OCI-LY3 (cell line): Measurements from ENCODE around the gene ESYT2.

Experiments
- EZH2phosphoT487 ChIP-seq: fragments of 200-600 bp; shearing (Covaris generic); IDR thresholded peaks from 2 replicates; pipeline ENCODE4 v1.6.1; 2018; ENCODE audit warnings: antibody characterized with exemption, mixed run types, low read depth
- TF ChIP-seq, protein P1 (sequence below): fragments of 200-600, 300-600 bp; sonication (generic); IDR thresholded peaks from 2 replicates; pipeline ENCODE4 v1.5.1; 2014; ENCODE audit warnings: antibody characterized with exemption, low read length, low read depth

DNA sequence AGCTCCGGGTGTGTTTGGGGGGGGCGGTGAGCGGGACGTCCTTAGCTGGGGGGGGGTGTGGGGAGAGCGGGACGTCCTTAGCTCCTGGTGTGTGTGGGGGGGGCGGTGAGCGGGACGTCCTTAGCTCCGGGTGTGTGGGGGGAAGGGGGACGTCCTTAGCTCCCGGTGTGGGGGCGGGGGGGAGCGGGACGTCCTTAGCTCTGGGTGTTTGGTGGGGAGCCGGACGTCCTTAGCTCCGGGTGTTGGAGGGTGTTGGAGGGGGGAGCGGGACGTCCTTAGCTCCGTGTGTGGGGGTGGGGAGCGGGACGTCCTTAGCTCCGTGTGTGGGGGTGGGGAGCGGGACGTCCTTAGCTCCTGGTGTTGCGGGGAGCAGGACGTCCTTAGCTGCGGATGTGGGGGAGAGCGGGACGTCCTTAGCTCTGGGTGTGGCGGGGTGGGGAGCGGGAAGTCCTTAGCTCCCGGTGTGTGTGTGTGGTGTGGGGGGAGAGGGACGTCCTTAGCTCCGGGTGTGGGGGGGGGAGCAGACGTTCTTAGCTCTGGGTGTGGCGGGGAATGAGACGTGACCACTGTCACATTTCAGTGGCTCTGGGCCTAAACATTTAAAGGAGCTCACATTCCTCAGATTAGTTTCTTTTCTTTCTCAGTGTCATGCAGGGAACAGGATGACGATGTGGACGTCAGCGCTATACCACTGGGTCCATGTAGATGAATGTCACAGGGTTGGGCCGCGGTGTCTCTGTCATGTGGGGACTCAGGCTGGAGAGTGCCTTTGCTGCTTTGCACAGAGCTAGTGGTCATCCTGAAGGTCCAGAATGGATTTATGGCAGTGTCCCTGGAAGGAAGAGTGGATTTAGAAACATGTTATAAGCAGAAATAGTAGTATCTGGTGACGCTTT, 34.5 kb upstream of the ESYT2 start:
- TF ChIP-seq, protein P1, sequence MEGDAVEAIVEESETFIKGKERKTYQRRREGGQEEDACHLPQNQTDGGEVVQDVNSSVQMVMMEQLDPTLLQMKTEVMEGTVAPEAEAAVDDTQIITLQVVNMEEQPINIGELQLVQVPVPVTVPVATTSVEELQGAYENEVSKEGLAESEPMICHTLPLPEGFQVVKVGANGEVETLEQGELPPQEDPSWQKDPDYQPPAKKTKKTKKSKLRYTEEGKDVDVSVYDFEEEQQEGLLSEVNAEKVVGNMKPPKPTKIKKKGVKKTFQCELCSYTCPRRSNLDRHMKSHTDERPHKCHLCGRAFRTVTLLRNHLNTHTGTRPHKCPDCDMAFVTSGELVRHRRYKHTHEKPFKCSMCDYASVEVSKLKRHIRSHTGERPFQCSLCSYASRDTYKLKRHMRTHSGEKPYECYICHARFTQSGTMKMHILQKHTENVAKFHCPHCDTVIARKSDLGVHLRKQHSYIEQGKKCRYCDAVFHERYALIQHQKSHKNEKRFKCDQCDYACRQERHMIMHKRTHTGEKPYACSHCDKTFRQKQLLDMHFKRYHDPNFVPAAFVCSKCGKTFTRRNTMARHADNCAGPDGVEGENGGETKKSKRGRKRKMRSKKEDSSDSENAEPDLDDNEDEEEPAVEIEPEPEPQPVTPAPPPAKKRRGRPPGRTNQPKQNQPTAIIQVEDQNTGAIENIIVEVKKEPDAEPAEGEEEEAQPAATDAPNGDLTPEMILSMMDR = no peak
- TF ChIP-seq EZH2phosphoT487 = no peak
